Nucleus accumbens (tissue), 56 donors: ENCODE measurements around the gene FHOD3.

Experiments used
- DNase-seq, 56 donors: peaks; one replicate each; lab custom pipeline; 2025; lab: John Stamatoyannopoulos, UW

Gene FHOD3

GRCh38 chr18:36602620-36603019 is 305.1 kb downstream of the FHOD3 start:
- DNase-seq, result no peak

GRCh38 chr18:36608107-36608506 is 310.6 kb downstream of the FHOD3 start:
- DNase-seq, result no peak

GRCh38 chr18:36610258-36610657 is 312.7 kb downstream of the FHOD3 start:
- DNase-seq, result no peak

GRCh38 chr18:36610661-36611060 is 313.1 kb downstream of the FHOD3 start:
- no peak for DNase-seq

GRCh38 chr18:36613069-36613468 is 315.6 kb downstream of the FHOD3 start:
- no peak for DNase-seq

- no peak for DNase-seq
Measured at GRCh38 chr18:36613810-36614209, 316.3 kb downstream of the FHOD3 start.

- DNase-seq, result no peak
Measured at GRCh38 chr18:36620788-36621187, 323.3 kb downstream of the FHOD3 start.

GRCh38 chr18:36622610-36623009 is 325.1 kb downstream of the FHOD3 start:
- no peak for DNase-seq

GRCh38 chr18:36623091-36623490 is 325.6 kb downstream of the FHOD3 start:
- DNase-seq, result no peak

GRCh38 chr18:36623681-36624190 is 326.2 kb downstream of the FHOD3 start:
- no peak for DNase-seq

- no peak for DNase-seq
Measured at GRCh38 chr18:36624451-36625167, 327.1 kb downstream of the FHOD3 start.

- DNase-seq, result no peak
Measured at GRCh38 chr18:36625386-36625785, 327.9 kb downstream of the FHOD3 start.

GRCh38 chr18:36627637-36628036 is 330.1 kb downstream of the FHOD3 start:
- DNase-seq, result no peak

- DNase-seq, result no peak
Measured at GRCh38 chr18:36628435-36629137, 331.1 kb downstream of the FHOD3 start.

GRCh38 chr18:36629138-36629530 is 331.6 kb downstream of the FHOD3 start:
- no peak for DNase-seq

- DNase-seq, result no peak
Measured at GRCh38 chr18:36629836-36630235, 332.3 kb downstream of the FHOD3 start.

- no peak for DNase-seq
Measured at GRCh38 chr18:36630917-36631316, 333.4 kb downstream of the FHOD3 start.

GRCh38 chr18:36633961-36634412 is 336.5 kb downstream of the FHOD3 start:
- DNase-seq, result no peak

- DNase-seq, result no peak
Measured at GRCh38 chr18:36634573-36635216, 337.2 kb downstream of the FHOD3 start.

- DNase-seq, result no peak
Measured at GRCh38 chr18:36635414-36636096, 338.0 kb downstream of the FHOD3 start.
